Measurements from ENCODE around the gene XRCC3.

XRCC3 gene

GRCh38 chr14:103668117-103668516, 47.1 kb downstream of the XRCC3 start:
- no peaks in the 10 kb centered on the region for H3K9me3 ChIP-seq
- no peak for DNase-seq
- no peak for TF ChIP-seq CTCF (IDR thresholded peaks at IDR 0.05; ENCODE audit: low read depth, low read length)
- H3K4me1 ChIP-seq: no peaks in the 10 kb centered on the region; the same call in 1 of the 2 replicates
- H3K36me3 ChIP-seq: peaks cover 83% of the 10 kb centered on the region
- no peaks in the 10 kb centered on the region for H3K27me3 ChIP-seq
- H3K4me3 ChIP-seq (ENCODE audit: low read depth, low read length): no peak overlapping the region

GRCh38 chr14:103667671-103668070, 47.6 kb downstream of the XRCC3 start:
- no peaks in the 10 kb centered on the region for H3K9me3 ChIP-seq
- H3K36me3 ChIP-seq: peaks cover 81% of the 10 kb centered on the region
- no peak overlapping the region for H3K4me3 ChIP-seq (ENCODE audit: low read depth, low read length)
- no peak for DNase-seq
- no peaks in the 10 kb centered on the region for H3K27me3 ChIP-seq
- no peaks in the 10 kb centered on the region; the same call in 1 of the 2 replicates for H3K4me1 ChIP-seq
- no peak for TF ChIP-seq CTCF (IDR thresholded peaks at IDR 0.05; ENCODE audit: low read depth, low read length)

- TF ChIP-seq CTCF (IDR thresholded peaks at IDR 0.05; ENCODE audit: low read depth, low read length): no peak
- no peak for DNase-seq
- H3K9me3 ChIP-seq: no peaks in the 10 kb centered on the region
- no peaks in the 10 kb centered on the region for H3K27me3 ChIP-seq
- H3K4me3 ChIP-seq (ENCODE audit: low read depth, low read length): no peak overlapping the region
- H3K4me1 ChIP-seq: no peaks in the 10 kb centered on the region; the same call in 1 of the 2 replicates
- peaks cover 81% of the 10 kb centered on the region for H3K36me3 ChIP-seq
These were observed 51.7 kb downstream of the XRCC3 start for GRCh38 chr14:103663506-103663905.

- TF ChIP-seq CTCF (IDR thresholded peaks at IDR 0.05; ENCODE audit: low read depth, low read length): no peak
- peaks cover 78% of the 10 kb centered on the region for H3K36me3 ChIP-seq
- no peak overlapping the region for H3K4me3 ChIP-seq (ENCODE audit: low read depth, low read length)
- no peaks in the 10 kb centered on the region; the same call in 1 of the 2 replicates for H3K4me1 ChIP-seq
- no peaks in the 10 kb centered on the region for H3K27me3 ChIP-seq
- DNase-seq: no peak
- no peaks in the 10 kb centered on the region for H3K9me3 ChIP-seq
These were observed 52.7 kb downstream of the XRCC3 start for GRCh38 chr14:103662591-103662990.

GRCh38 chr14:103662029-103662428, 53.2 kb downstream of the XRCC3 start:
- Histone ChIP-seq H3K9me3 (no peaks in the 10 kb centered on the region), H3K4me3 (ENCODE audit: low read depth, low read length) (no peak overlapping the region), H3K27me3 (no peaks in the 10 kb centered on the region), H3K4me1 (no peaks in the 10 kb centered on the region; the same call in 1 of the 2 replicates), H3K36me3 (peaks cover 78% of the 10 kb centered on the region)
- no peak for TF ChIP-seq CTCF (IDR thresholded peaks at IDR 0.05; ENCODE audit: low read depth, low read length)
- DNase-seq: no peak

- DNase-seq: no peak
- Histone ChIP-seq H3K4me1 (no peaks in the 10 kb centered on the region; the same call in 1 of the 2 replicates), H3K27me3 (no peaks in the 10 kb centered on the region), H3K9me3 (no peaks in the 10 kb centered on the region), H3K36me3 (peaks cover 95% of the 10 kb centered on the region), H3K4me3 (ENCODE audit: low read depth, low read length) (no peak overlapping the region)
- no peak for TF ChIP-seq CTCF (IDR thresholded peaks at IDR 0.05; ENCODE audit: low read depth, low read length)
These were observed 55.6 kb downstream of the XRCC3 start for GRCh38 chr14:103659631-103660030.
